K562 (cell line): ENCODE data around the gene CCDC172. TPM values are rescaled to one million over a fixed set of nuclear protein-coding genes. Genes with fewer than 3 reads are reported as not detected.

ENCODE experiments used
- ATAC-seq: fragments of 200-7000 bp; cut with Tn5 transposase; 3 replicates; pipeline ENCODE4 v1.9.1; 2020; ENCODE audit warnings: moderate library complexity
- BruUV-seq: library from RNA; stranded (reverse); fragments of 400-500 nt; replicated peaks from 2 replicates; lab custom pipeline; 2021; lab: Mats Ljungman, UMichigan
- CTCF ChIA-PET: fragments of 300-600 bp; formaldehyde crosslinking; extraction: SDS; loops from one replicate; lab custom pipeline; 2021; ENCODE audit warnings: low intra/inter-chr PET ratio; lab: Yijun Ruan, JAX
- POLR2A ChIA-PET: fragments of 300-600, 350-650 bp; sonication (Branson Sonifier 250); formaldehyde crosslinking; extraction: SDS; loops from one replicate; lab custom pipeline; 2021; ENCODE audit warnings: antibody characterized with exemption, inconsistent platforms; lab: Yijun Ruan, JAX
- DNase-seq, 4 experiments: peaks; one replicate each; pipeline versions ENCODE4 v3.0.0 to v3.0.0-alpha.2; 2011 to 2018; ENCODE audit warnings: low spot score in 3 of 4, mixed read lengths in 3 of 4; ENCODE audit errors: extremely low read depth in 1 of 4
- FAIRE-seq: peaks from 2 replicates; lab custom pipeline; 2011; peaks lifted over from hg19 to GRCh38; lab: Jason Lieb, UNC
- H2AFZ ChIP-seq: 2 replicates; pipeline ENCODE4 v1.6.0; 2011; ENCODE audit warnings: low read depth, low read length, control low read depth, inconsistent platforms
- H3K27ac ChIP-seq: fragments of 200-600 bp; 3 replicates; pipeline ENCODE4 v1.8.0; 2011; ENCODE audit warnings: low read depth, mild to moderate bottlenecking, control low read depth, inconsistent platforms, low read length, moderate library complexity, mixed read lengths; ENCODE audit errors: extremely low read depth
- H3K27me3 ChIP-seq, 2 experiments: fragments of 300-600 bp in 1 of 2; 2 replicates in 1 of 2; 3 replicates in 1 of 2; pipeline versions ENCODE4 v1.6.0 to v1.8.0; 2011; ENCODE audit warnings: inconsistent platforms in 2 of 2, low read length in 2 of 2, mild to moderate bottlenecking in 1 of 2, mixed read lengths in 1 of 2, moderate library complexity in 1 of 2; ENCODE audit not compliant: control insufficient read depth in 2 of 2, insufficient read depth in 2 of 2
- H3K36me3 ChIP-seq: fragments of 300-600 bp; 3 replicates; pipeline ENCODE4 v1.8.0; 2011; ENCODE audit warnings: mild to moderate bottlenecking, low read length, inconsistent platforms; ENCODE audit not compliant: control insufficient read depth, insufficient read depth
- H3K4me1 ChIP-seq, 2 experiments: fragments of 200-600 bp in 1 of 2; replicated peaks in 1 of 2; 2 replicates in 1 of 2; 3 replicates in 1 of 2; pipeline versions ENCODE4 v1.5.1 to v1.8.0; 2011; ENCODE audit warnings: inconsistent platforms in 2 of 2, low read length in 2 of 2, mild to moderate bottlenecking in 1 of 2, mixed read lengths in 1 of 2, moderate library complexity in 1 of 2; ENCODE audit not compliant: control insufficient read depth in 2 of 2, insufficient read depth in 2 of 2
- H3K4me2 ChIP-seq: 2 replicates; pipeline ENCODE4 v1.6.1; 2011; ENCODE audit warnings: low read length, control low read depth, inconsistent platforms, mixed read lengths; ENCODE audit not compliant: insufficient read depth
- H3K4me3 ChIP-seq: fragments of 200-600 bp; sonication (generic), shearing (Covaris generic); 2 replicates; pipeline ENCODE4 v1.5.1; 2016; ENCODE audit warnings: control low read depth, inconsistent platforms
- H3K79me2 ChIP-seq: fragments of 200-600 bp; 3 replicates; pipeline ENCODE4 v1.8.0; 2011; ENCODE audit warnings: low read length, inconsistent platforms; ENCODE audit not compliant: control insufficient read depth, insufficient read depth
- H3K9ac ChIP-seq, 2 experiments: 2 replicates each; pipeline versions ENCODE4 v1.6.0 to v1.6.1; 2011; ENCODE audit warnings: low read depth in 2 of 2, low read length in 2 of 2, control low read depth in 1 of 2, inconsistent platforms in 1 of 2, mild to moderate bottlenecking in 1 of 2, mixed read lengths in 1 of 2; ENCODE audit not compliant: insufficient read depth in 1 of 2
- H3K9me1 ChIP-seq: one replicate; pipeline ENCODE4 v1.6.0; 2011; ENCODE audit warnings: inconsistent platforms, mild to moderate bottlenecking, low read length, moderate library complexity; ENCODE audit not compliant: control insufficient read depth, insufficient read depth
- H3K9me3 ChIP-seq: replicated peaks from 2 replicates; pipeline ENCODE4 v1.5.1; 2011; ENCODE audit warnings: low read depth, low read length, inconsistent platforms; ENCODE audit not compliant: control insufficient read depth, insufficient read depth
- H4K20me1 ChIP-seq: replicated peaks from 2 replicates; pipeline ENCODE4 v1.6.1; 2011; ENCODE audit warnings: low read length, inconsistent platforms, mixed read lengths; ENCODE audit not compliant: control insufficient read depth, insufficient read depth
- FOXA1 ChIP-seq: fragments of 450-650 bp; IDR thresholded peaks from 2 replicates; pipeline ENCODE4 v1.6.1; 2016; ENCODE audit warnings: mild to moderate bottlenecking, borderline replicate concordance
- MEF2D ChIP-seq: conservative IDR thresholded peaks from 2 replicates; pipeline ENCODE4 v1.6.1; 2016; ENCODE audit warnings: low read depth, missing genetic modification characterization, missing compliant biosample characterization
- MTA1 ChIP-seq: fragments of 450-650 bp; IDR thresholded peaks from 2 replicates; pipeline ENCODE4 v1.6.1; 2017; ENCODE audit warnings: borderline replicate concordance
- MXI1 ChIP-seq: IDR thresholded peaks from 2 replicates; pipeline ENCODE4 v1.6.1; 2011; ENCODE audit warnings: low read depth, mild to moderate bottlenecking, improper control_type of control experiment, low read length
- POU5F1 ChIP-seq: fragments of 150-350 bp; IDR thresholded peaks from 2 replicates; pipeline ENCODE4 v1.6.1; 2014; ENCODE audit warnings: borderline replicate concordance, low read length, low read depth, mild to moderate bottlenecking; ENCODE audit not compliant: partially characterized antibody
- SUPT5H ChIP-seq: fragments of 450-650 bp; IDR thresholded peaks from 2 replicates; pipeline ENCODE4 v1.6.1; 2016
- ZNF274 ChIP-seq: IDR thresholded peaks from 2 replicates; pipeline ENCODE4 v1.6.1; 2011; ENCODE audit warnings: low read depth, mild to moderate bottlenecking, low read length, moderate library complexity, borderline replicate concordance
- WGBS: fragments of 100-300 bp; shearing (Covaris generic); methylation state at CpG from one replicate; pipeline ENCODE4 v1.1.6; 2016; ENCODE audit warnings: low coverage, mixed read lengths; ENCODE audit not compliant: insufficient coverage; ENCODE audit errors: missing lambda C conversion rate; 5-methylcytosine and 5-hydroxymethylcytosine counted together
- in situ Hi-C: fragments of 300-500 bp; cut with MboI; formaldehyde crosslinking; loops from 4 replicates; pipeline ENCODE4 v1.15.0; 2018; ENCODE audit warnings: inconsistent platforms, mixed read lengths
- intact Hi-C: fragments of 100-400 bp; cut with micrococcal nuclease; formaldehyde crosslinking; loops from 2 replicates; pipeline ENCODE4 v1.14.2; 2022
- polyA plus RNA-seq, 8 experiments: library from polyadenylated mRNA; depleted of rRNA in 4 of 8; stranded (reverse) in 5 of 8; unstranded in 3 of 8; fragments of >200 nt; fragmentation: Nextera tagmentation in 2 of 8; fragmentation: Illumina TruSeq in 1 of 8; extraction: Ambion mirVana in 2 of 8; extraction: Trizol in 1 of 8; gene quantifications; 2 replicates each; pipeline versions ENCODE4 v1.2.1 to v1.2.3, GENCODE V29; 2011 to 2014; ENCODE audit warnings: inconsistent platforms in 1 of 8, missing spikeins in 1 of 8
- total RNA-seq, 7 experiments: library from RNA; depleted of rRNA in 6 of 7; stranded (reverse); fragments of >200 nt in 6 of 7; fragmentation: Illumina TruSeq in 2 of 7; extraction: Trizol in 2 of 7; gene quantifications; 2 replicates each; pipeline versions ENCODE4 v1.2.1 to v1.2.3, GENCODE V29; 2011 to 2021; ENCODE audit warnings: low replicate concordance in 1 of 7
- TF ChIP-seq, protein P1 (sequence below): fragments of 250-450 bp; sonication (Bioruptor Pico); IDR thresholded peaks from 2 replicates; pipeline ENCODE4 v1.5.0; 2020; ENCODE audit warnings: mild to moderate bottlenecking
- TF ChIP-seq, protein P2 (sequence below): sonication (generic); IDR thresholded peaks from 2 replicates; pipeline ENCODE4 v1.6.1; 2016
- TF ChIP-seq, protein P3 (sequence below): fragments of 250-450 bp; sonication (Bioruptor Pico); IDR thresholded peaks from 2 replicates; pipeline ENCODE4 v1.4.0; 2020; ENCODE audit warnings: mild to moderate bottlenecking, moderate library complexity
- TF ChIP-seq, protein P4 (sequence below): fragments of 450-650 bp; IDR thresholded peaks from 2 replicates; pipeline ENCODE4 v1.6.1; 2016; ENCODE audit warnings: antibody characterized with exemption
- TF ChIP-seq, protein P5 (sequence below): sonication (generic); formaldehyde crosslinking; IDR thresholded peaks from 2 replicates; pipeline ENCODE4 v1.8.0; 2022; ENCODE audit warnings: mild to moderate bottlenecking, missing genetic modification reagents
- TF ChIP-seq, protein P6 (sequence below): fragments of 250-450 bp; sonication (Bioruptor Pico); IDR thresholded peaks from 2 replicates; pipeline ENCODE4 v1.5.0; 2021

CCDC172 gene
- total and polyA plus RNA-seq, 9 of the 15 experiments (the other 6 are each of a cell fraction or from before 2014, with no cell fraction given): not detected

DNA sequence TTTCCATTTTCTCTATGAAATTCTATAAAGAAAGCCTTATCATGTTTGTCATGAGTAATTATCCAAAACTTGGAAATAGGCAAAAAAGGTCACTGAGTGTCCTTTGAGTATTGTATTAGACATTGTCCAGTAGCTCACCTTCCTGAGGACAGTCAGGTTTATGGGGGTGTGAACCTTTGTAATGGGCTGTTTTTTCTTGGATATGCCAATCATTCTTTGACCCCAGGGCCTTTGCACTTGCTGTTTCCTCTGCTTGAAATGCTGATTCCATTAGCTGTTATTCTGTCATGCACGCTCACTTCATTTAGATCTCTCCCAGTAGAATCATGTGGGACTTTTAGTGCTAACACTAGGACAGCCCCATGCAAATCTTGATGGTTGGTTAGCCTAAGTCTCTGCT is 4.9 kb downstream of the CCDC172 start:
- POLR2A ChIA-PET: no interaction called here
- DNase-seq: no peak
- no TSS peak for BruUV-seq
- TF ChIP-seq POU5F1: no peak
- TF ChIP-seq SUPT5H: no peak
- TF ChIP-seq FOXA1: no peak
- TF ChIP-seq, protein P1, sequence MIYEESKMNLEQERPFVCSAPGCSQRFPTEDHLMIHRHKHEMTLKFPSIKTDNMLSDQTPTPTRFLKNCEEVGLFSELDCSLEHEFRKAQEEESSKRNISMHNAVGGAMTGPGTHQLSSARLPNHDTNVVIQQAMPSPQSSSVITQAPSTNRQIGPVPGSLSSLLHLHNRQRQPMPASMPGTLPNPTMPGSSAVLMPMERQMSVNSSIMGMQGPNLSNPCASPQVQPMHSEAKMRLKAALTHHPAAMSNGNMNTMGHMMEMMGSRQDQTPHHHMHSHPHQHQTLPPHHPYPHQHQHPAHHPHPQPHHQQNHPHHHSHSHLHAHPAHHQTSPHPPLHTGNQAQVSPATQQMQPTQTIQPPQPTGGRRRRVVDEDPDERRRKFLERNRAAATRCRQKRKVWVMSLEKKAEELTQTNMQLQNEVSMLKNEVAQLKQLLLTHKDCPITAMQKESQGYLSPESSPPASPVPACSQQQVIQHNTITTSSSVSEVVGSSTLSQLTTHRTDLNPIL (CRISPR knock-in tag): no peak
- TF ChIP-seq MEF2D (tag): no peak
- no peak for TF ChIP-seq ZNF274
- TF ChIP-seq, protein P2, sequence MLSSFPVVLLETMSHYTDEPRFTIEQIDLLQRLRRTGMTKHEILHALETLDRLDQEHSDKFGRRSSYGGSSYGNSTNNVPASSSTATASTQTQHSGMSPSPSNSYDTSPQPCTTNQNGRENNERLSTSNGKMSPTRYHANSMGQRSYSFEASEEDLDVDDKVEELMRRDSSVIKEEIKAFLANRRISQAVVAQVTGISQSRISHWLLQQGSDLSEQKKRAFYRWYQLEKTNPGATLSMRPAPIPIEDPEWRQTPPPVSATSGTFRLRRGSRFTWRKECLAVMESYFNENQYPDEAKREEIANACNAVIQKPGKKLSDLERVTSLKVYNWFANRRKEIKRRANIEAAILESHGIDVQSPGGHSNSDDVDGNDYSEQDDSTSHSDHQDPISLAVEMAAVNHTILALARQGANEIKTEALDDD: no peak
- TF ChIP-seq, protein P3, sequence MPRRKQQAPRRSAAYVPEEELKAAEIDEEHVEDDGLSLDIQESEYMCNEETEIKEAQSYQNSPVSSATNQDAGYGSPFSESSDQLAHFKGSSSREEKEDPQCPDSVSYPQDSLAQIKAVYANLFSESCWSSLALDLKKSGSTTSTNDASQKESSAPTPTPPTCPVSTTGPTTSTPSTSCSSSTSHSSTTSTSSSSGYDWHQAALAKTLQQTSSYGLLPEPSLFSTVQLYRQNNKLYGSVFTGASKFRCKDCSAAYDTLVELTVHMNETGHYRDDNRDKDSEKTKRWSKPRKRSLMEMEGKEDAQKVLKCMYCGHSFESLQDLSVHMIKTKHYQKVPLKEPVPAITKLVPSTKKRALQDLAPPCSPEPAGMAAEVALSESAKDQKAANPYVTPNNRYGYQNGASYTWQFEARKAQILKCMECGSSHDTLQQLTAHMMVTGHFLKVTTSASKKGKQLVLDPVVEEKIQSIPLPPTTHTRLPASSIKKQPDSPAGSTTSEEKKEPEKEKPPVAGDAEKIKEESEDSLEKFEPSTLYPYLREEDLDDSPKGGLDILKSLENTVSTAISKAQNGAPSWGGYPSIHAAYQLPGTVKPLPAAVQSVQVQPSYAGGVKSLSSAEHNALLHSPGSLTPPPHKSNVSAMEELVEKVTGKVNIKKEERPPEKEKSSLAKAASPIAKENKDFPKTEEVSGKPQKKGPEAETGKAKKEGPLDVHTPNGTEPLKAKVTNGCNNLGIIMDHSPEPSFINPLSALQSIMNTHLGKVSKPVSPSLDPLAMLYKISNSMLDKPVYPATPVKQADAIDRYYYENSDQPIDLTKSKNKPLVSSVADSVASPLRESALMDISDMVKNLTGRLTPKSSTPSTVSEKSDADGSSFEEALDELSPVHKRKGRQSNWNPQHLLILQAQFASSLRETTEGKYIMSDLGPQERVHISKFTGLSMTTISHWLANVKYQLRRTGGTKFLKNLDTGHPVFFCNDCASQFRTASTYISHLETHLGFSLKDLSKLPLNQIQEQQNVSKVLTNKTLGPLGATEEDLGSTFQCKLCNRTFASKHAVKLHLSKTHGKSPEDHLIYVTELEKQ (CRISPR knock-in tag): no peak
- TF ChIP-seq, protein P4, sequence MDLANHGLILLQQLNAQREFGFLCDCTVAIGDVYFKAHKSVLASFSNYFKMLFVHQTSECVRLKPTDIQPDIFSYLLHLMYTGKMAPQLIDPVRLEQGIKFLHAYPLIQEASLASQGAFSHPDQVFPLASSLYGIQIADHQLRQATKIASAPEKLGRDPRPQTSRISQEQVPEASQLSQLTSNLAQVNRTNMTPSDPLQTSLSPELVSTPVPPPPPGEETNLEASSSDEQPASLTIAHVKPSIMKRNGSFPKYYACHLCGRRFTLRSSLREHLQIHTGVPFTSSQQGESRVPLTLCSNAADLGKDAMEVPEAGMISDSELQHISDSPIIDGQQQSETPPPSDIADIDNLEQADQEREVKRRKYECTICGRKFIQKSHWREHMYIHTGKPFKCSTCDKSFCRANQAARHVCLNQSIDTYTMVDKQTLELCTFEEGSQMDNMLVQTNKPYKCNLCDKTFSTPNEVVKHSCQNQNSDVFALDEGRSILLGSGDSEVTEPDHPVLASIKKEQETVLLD: no peak
- TF ChIP-seq MXI1: no peak
- TF ChIP-seq, protein P5, sequence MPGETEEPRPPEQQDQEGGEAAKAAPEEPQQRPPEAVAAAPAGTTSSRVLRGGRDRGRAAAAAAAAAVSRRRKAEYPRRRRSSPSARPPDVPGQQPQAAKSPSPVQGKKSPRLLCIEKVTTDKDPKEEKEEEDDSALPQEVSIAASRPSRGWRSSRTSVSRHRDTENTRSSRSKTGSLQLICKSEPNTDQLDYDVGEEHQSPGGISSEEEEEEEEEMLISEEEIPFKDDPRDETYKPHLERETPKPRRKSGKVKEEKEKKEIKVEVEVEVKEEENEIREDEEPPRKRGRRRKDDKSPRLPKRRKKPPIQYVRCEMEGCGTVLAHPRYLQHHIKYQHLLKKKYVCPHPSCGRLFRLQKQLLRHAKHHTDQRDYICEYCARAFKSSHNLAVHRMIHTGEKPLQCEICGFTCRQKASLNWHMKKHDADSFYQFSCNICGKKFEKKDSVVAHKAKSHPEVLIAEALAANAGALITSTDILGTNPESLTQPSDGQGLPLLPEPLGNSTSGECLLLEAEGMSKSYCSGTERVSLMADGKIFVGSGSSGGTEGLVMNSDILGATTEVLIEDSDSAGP (CRISPR knock-in tag): no peak
- TF ChIP-seq, protein P6, sequence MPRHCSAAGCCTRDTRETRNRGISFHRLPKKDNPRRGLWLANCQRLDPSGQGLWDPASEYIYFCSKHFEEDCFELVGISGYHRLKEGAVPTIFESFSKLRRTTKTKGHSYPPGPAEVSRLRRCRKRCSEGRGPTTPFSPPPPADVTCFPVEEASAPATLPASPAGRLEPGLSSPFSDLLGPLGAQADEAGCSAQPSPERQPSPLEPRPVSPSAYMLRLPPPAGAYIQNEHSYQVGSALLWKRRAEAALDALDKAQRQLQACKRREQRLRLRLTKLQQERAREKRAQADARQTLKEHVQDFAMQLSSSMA: no peak
- TF ChIP-seq MTA1: no peak

More for the DNA sequence above, 4.9 kb downstream of the CCDC172 start:
- FAIRE-seq: no peak
- no peaks in the 10 kb centered on the region for H3K79me2 ChIP-seq
- 0% methylated on average over 1 of the region's 1 CpG for WGBS
- H3K4me3 ChIP-seq: no peak overlapping the region
- no peak for ATAC-seq
- in situ Hi-C loops: no loop called here
- no peaks in the 10 kb centered on the region for H4K20me1 ChIP-seq
- H3K9ac ChIP-seq: no peak overlapping the region
- no peak overlapping the region for H2AFZ ChIP-seq
- intact Hi-C loops: no loop called here
- H3K36me3 ChIP-seq: no peaks in the 10 kb centered on the region
- no peaks in the 10 kb centered on the region for H3K9me3 ChIP-seq
- no peaks in the 10 kb centered on the region for H3K9me1 ChIP-seq
- no peak overlapping the region for H3K27ac ChIP-seq
- H3K4me1 ChIP-seq: no peaks in the 10 kb centered on the region
- no peaks in the 10 kb centered on the region for H3K27me3 ChIP-seq
- H3K4me2 ChIP-seq: no peak overlapping the region
- CTCF ChIA-PET: no interaction called here
